ENCODE measurements around the gene CFAP119.

Gene CFAP119

GRCh38 chr16:30721606-30722005 is 40.3 kb downstream of the CFAP119 start:
- DNase-seq (ENCODE audit: extremely low spot score, insufficient read length, low read depth) (no peak), FAIRE-seq (no peak)

DNA sequence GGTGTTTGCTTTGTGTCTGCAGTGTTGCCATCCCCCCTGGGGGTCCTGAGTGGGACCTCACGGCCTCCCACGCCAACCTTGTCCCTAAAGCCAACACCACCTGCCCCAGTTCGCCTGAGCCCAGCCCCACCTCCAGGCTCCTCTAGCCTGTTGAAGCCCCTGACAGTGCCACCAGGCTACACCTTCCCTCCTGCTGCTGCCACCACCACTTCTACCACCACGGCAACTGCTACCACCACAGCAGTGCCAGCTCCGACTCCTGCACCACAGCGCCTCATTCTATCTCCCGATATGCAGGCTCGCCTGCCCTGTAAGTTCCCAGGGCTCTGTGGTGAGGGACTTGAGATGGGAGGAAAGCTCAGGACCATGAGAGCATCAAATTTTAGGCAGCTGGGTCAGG is 40.7 kb downstream of the CFAP119 start:
- FAIRE-seq (no peak), DNase-seq (ENCODE audit: extremely low spot score, insufficient read length, low read depth) (no peak)

- DNase-seq (ENCODE audit: extremely low spot score, insufficient read length, low read depth) = no peak
- FAIRE-seq = no peak
Measured at GRCh38 chr16:30720694-30721093, 41.2 kb downstream of the CFAP119 start.

DNA sequence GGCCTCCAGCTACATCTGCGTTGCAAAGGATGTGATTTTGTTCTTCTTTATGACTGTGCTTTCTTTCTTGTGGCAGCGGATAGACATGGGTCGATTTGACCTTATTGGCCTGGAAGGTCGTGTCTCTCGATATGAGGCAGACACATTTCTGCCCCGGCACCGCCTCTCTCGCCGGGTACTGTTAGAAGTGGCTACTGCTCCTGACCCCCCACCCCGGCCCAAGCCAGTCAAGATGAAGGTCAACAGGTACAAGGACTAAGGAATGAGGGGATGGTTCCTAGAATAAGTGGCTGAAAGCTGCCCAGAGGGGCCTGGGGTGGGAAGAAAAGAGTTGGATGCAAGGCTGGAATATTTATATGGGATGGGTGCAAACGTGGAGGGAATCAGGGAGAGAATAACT is 41.8 kb downstream of the CFAP119 start:
- DNase-seq (ENCODE audit: extremely low spot score, insufficient read length, low read depth) (no peak), FAIRE-seq (no peak)

- DNase-seq (ENCODE audit: extremely low spot score, insufficient read length, low read depth) = peak; percentile 25
Measured at GRCh38 chr16:30715750-30716445, 46.0 kb downstream of the CFAP119 start.

DNA sequence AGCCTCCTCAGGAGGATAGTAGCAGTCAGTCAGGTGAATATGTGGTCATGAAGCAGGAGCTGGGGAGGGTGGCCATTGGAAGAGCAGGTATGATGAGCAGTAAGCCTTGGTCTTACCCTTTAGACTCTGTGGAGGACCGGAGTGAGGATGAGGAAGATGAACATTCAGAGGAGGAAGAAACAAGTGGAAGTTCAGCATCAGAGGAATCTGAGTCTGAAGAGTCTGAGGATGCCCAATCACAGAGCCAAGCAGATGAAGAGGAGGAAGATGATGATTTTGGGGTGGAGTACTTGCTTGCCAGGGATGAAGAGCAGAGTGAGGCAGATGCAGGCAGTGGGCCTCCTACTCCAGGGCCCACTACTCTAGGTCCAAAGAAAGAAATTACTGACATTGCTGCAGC is 50.1 kb downstream of the CFAP119 start:
- no peak for DNase-seq (ENCODE audit: extremely low spot score, insufficient read length, low read depth)
- no peak for FAIRE-seq

More at GRCh38 chr16:30715750-30716445, 46.0 kb downstream of the CFAP119 start:
- peak; percentile 51 for FAIRE-seq

- no peak for DNase-seq (ENCODE audit: extremely low spot score, insufficient read length, low read depth)
- FAIRE-seq = no peak
Measured at GRCh38 chr16:30710971-30711370, 50.9 kb downstream of the CFAP119 start.
